Measurements from ENCODE around the gene SCGB1C2.
"Not testable (repeated sequence)": the region's sequence is repeated elsewhere in the genome, so short reads cannot be mapped to it uniquely, and the experiment has no call there.

The SCGB1C2 gene

DNA sequence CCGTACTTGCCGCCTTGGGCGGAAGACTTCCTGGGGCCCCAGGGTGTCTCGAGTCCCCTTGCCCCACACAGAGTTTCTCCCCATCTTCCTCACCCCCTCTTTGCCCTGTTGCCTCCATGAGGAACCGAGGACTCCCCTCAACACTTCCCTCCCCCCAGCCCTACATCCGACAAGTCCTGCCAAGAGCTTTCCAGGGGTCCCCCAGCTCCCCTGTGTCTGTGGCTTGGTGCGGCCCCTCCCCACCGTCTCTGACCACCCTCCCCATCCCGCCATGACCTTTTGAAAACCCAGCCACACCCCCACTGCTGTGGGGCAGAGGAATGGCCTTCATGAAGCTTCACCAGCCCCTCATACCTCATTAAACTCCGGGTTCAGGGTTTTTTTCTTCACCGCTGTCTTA, 11.4 kb downstream of the SCGB1C2 start:
- DNase-seq (ENCODE audit: low read depth in 3 of 3): no peak

- no peak for DNase-seq (ENCODE audit: low read depth in 3 of 3)
These were observed 11.9 kb downstream of the SCGB1C2 start for GRCh38 chr17:149231-149630.

GRCh38 chr17:149897-150584, 12.7 kb downstream of the SCGB1C2 start:
- no peak for DNase-seq (ENCODE audit: low read depth in 3 of 3)

GRCh38 chr17:151004-151403, 13.6 kb downstream of the SCGB1C2 start:
- DNase-seq (ENCODE audit: low read depth in 3 of 3): no peak

DNA sequence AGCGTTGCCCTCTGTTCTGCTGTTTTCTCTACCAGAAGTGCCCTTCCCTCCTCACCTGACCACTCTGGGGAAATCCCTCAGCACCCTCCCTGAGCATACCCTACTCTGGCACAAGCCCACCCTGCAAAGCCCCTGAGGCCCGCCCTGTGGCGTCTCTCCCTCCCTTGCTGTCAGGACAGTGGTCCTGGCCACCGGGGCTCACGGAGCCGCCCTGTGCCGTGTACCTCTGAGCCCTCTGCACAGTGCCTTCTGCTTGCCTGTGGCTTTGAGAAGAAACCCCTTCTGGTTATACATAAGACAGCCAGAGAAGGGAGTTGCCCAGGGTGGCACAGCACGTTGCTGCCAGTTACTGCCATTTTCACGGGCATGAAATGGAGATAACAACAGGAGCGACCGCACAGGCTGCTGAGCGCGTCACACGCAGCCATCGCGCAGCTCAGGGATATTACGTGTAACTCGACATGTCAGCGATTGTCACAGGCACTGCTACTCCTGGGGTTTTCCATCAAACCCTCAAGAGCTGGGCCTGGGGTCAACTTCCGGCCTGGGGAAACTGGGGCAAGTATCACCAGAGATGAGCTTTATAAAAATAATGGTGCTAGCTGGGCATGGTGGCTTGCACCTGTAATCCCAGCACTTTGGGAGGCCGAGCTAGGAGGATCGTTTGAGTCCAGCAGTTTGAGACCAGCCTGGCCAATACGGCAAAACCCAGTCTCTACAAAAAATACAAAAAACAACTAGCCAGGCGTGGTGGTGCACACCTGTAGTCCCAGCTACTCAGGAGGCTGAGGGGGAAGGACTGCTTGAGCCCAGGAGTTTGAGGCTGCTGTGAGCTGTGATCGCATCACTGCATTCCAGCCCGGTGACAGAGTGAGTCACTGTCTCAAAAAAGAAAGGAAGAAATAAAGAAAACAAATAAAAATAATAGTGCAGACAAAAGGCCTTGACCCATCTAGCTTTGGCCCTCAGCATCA, 14.8 kb downstream of the SCGB1C2 start:
- DNase-seq (ENCODE audit: low read depth in 3 of 3): no peak

GRCh38 chr17:152860-153420, 15.6 kb downstream of the SCGB1C2 start:
- DNase-seq (ENCODE audit: low read depth in 3 of 3): no peak

- DNase-seq (ENCODE audit: low read depth in 3 of 3): no peak
These were observed 16.5 kb downstream of the SCGB1C2 start for GRCh38 chr17:153851-154250.

- no peak for DNase-seq (ENCODE audit: low read depth in 3 of 3)
These were observed 18.2 kb downstream of the SCGB1C2 start for GRCh38 chr17:155576-155975.

DNA sequence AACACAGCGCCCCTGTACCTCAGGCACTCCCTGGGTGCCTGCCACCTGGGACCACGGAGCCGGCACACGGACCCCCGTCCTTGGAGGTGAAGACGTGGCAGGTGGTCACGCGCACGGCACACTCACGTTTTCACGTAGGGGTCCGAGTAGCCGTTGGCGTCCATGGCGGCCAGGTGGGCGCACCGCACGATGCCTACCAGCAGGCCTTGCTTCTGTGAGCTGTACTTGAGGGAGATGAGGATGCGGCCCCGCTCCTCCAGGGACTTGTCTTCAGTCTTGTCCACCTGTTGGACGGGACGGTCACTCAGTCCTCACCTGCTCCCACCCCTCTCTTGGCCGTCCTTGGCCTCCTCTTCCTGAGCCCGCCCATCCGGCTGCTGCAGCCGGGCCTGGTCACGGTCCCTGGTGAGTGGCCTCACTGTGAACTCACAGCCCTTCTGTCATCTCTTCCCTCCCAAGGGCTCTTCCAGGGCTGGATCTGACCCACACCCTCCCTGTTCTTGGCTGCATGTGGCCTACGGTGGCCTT, 18.8 kb downstream of the SCGB1C2 start:
- no peak for DNase-seq (ENCODE audit: low read depth in 3 of 3)

- DNase-seq (ENCODE audit: low read depth in 3 of 3): no peak
These were observed 19.6 kb downstream of the SCGB1C2 start for GRCh38 chr17:156946-157345.

- no peak for DNase-seq (ENCODE audit: low read depth in 3 of 3)
These were observed 20.5 kb downstream of the SCGB1C2 start for GRCh38 chr17:157901-158300.

- no peak for DNase-seq (ENCODE audit: low read depth in 3 of 3)
These were observed 21.0 kb downstream of the SCGB1C2 start for GRCh38 chr17:158379-158778.

DNA sequence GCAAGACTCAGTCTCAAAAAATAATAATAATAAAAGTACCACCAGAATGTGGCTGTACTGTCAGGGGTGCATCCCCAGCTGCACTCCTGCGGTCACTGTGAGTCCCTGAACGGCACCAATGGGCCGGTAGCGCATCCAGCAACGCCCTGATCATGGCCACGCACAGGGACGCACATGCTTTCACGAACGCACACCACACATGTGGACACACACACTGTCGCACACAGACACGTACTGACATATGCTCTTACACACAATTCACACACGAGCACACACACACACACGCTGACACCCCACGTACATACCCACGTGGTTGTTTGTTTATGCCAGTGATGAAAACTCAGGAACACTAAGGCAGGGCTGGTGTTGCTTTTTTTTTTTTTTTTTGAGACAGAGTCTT, 22.2 kb downstream of the SCGB1C2 start:
- no peak for DNase-seq (ENCODE audit: low read depth in 3 of 3)

DNA sequence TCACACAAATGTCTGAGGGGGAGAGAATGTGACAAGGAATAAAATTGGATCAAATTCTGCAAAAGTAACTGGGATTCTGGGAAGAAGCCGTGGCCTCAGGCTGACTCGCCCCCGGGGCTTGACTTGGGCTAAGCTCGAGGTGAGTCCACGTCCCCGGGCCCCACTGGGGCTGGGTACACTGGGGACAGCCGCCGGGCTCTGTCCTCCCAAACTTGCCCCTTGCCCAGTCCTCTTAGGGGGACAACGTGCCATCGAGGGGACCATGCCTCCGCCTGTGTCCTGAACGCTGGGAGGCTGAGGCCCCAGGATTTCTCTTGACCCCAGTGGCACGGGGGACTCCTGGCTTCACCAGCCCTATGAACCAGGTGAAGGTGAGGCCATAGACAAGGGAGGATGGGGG, 23.0 kb downstream of the SCGB1C2 start:
- DNase-seq (ENCODE audit: low read depth in 3 of 3): no peak

GRCh38 chr17:161481-161880, 24.1 kb downstream of the SCGB1C2 start:
- DNase-seq (ENCODE audit: low read depth in 3 of 3): no peak

DNA sequence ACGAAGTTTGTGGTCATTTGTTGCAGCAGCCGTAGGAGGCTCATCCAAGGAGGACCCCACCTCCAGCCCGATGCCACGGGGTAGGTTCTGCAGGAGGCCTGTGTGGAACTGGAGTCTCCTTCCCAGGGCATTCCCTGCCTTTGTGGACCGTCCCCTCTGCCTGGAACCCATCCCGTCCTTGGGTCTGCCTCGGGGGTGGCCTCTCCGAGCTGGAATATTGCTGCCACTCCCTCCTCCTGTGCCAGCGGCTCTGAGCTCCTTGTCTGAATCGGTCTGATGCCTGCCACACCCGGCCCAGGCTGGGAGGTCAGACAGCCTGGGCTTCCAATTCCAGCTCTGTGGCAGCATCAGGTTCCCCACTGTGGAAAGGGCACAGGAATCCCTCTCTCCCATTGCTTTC, 25.3 kb downstream of the SCGB1C2 start:
- DNase-seq (ENCODE audit: low read depth in 3 of 3): no peak

DNA sequence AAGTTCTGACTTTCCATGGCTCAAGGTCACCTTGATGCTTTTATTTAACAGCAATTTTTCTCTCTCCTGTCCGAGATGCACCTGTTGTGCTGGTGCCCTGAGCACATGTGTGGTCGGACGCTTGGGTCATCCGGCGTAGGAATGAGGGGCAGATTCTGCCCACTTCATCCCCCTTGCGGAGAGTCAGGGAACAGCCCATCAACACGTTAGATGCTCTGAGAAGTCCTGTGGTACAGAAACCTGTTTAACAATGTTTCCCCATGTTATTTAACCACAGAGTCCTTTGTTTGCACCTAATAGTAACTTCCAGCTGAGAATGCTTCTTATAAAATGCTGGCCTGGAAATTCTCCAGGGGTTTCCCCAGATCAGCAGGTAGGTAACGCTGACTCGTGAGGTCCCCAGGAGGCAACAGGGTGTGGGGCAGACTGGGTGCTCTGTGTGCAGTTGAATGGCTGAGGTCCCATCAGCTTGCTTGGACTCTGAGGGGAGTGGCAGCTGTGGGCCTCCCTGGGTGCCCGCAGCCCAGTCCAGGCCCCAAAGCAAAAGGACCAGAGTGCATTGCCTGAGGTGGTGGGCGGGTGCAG, 26.2 kb downstream of the SCGB1C2 start:
- no peak for DNase-seq (ENCODE audit: low read depth in 3 of 3)

DNA sequence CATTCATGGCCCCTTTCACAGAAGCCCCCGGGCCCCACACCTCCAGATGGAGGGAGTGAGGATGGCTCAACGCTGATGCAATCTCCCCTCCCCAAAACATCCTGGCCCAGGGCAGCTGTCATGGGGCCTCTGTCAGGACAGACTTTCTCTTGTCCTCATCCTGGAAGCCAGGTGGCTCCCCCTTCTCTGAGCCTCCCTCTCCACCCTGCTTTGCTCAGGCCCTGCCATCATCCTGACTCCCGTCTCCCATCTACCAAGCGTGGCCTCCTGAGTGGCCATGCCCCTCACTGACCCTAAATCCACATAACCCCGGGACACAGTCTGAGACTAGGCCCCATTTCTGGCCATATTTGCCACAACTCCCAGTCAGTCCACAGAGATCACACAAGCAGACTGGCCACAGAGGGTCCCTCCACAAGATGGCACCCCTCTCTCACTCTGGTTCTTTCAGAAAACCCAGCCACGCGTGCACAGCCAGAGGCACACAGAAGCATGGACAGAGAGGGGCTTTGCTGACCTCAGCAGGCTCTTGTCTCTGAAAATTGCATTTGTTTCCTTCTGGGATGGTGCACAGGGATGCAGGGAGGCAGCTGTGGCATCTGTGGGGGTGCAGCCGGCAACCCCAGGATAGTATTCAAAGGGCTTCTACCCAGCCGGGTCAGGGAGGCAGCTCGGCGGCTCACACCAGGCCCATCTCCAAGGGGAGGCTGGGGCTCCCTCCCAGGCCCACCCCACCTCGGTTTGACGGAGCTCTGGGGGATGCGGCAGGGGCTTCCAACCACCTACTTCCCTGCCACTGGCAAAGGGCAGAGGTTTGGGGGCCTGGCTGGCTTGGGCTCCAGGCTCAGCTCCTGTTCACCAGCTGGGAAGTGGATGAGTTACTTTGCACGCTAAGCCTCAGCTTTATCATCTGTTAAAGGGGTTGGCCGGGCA, 27.2 kb downstream of the SCGB1C2 start:
- no peak for DNase-seq (ENCODE audit: low read depth in 3 of 3)

DNA sequence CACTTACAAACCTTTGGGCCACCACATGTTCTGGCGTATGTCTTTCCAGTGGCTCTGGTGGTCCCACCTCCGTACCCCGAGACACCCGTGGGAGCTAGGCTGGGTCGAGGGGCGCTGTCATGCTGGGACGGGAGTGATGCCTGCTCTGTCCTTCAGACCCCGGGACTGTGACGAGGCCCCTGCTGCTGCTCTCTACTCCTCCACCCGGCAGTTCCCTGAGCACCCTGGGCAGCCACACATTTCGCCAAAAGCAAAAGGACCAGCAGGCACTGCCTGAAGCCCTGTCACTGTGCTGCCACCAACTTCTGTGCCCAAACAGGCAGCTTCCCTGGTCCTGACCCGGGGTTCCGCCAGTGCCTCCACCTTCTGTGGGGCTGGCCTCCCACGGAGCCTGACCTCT, 28.6 kb downstream of the SCGB1C2 start:
- no peak for DNase-seq (ENCODE audit: low read depth in 3 of 3)

DNA sequence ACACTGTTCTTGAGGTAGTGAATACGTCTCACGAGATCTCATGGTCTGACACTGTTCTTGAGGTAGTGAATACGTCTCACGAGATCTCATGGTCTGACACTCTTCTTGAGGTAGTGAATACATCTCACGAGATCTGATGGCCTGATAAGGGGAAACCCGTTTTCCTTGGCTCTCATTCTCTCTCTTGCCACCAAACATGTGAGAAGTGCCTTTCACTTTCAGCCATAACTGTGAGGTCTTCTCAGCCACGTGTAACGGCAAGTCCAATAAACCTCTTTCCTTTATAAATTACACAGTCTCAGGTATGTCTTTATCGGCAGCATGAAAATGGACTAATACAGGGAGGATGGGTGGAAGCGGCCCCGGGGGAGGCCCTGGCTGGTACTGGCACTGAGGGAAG, 31.2 kb downstream of the SCGB1C2 start:
- DNase-seq (ENCODE audit: low read depth in 3 of 3): not testable (repeated sequence)

DNA sequence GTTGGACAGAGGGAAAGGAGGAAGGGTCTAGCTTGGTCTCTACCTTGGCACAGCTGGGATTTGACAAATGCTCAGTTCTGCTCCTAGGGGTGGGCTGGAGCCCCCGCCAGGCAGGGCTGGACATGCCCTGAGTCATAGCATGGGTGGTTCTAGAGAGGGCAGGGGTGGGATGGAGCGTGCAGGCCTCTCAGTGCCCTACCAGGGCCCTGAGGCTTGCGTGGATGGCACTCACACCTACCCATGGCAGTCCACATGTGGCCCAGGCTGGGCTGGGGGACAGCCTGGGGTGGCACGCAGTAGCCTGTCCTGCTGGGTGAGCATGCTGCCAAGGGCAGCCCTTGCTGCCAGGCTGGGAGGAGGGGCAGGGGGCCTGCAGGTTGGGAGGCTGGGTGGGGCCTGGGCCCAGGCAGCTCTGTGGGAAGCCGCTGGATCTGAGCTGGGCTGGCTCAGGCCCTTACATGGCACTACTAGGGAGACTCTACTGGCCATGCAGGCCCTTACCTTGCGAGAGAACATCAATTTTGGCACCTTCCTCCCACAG, 32.8 kb downstream of the SCGB1C2 start:
- no peak for DNase-seq (ENCODE audit: low read depth in 3 of 3)

Measured in stimulated activated CD4-positive, alpha-beta T cell treated with anti-CD3 and anti-CD28 coated beads, TNF-alpha, amount 100 ng/mL, for 4 hours (primary cell).